ENCODE results near the gene SYNCRIP. TPM values are rescaled to one million over a fixed set of nuclear protein-coding genes. Genes with fewer than 3 reads are reported as not detected.

Gene SYNCRIP
- total and polyA plus RNA-seq, 2 of the 13 experiments (the other 11 are each of a cell fraction or from before 2014, with no cell fraction given) = 8.1 to 112 TPM

DNA sequence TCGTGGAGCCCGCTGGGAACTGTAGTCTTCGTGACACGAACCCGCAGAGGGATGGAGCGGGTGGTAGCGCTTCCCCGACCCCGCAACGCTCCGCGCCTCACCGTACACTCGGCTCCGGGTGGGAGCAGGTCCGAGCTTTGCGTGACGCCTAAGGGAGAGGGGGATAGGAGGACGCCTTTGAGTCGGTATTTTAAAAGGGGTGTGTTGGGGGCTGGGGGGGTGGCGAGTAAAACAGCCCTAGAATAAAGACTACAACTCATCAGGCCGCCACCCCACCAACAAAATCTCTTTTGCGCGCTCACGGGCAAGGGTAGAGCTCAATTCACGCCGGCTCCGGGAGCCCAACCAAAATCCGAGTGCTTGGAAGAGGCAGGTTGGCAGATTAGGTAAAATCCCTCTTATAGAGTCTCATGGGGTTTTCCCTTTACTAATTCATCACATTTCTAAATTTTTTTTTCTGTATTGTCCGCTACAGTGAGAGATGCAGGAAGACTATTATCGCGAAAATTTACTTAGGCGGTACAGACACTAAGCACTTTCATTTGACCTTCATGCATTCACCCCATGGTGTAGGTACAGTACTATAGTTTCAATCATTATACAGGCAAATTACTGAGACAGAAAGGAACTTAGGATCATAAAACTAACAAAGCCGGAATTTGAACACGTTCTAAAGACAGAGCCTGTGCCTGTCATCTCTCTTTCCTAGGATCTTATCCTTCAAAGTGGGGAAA, 48.3 kb downstream of the SYNCRIP start (continued):
- TF ChIP-seq ZBTB10 (CRISPR knock-in tag; IDR thresholded peaks at IDR 0.05; ENCODE audit: borderline replicate concordance) = no peak; the same call in 1 of the 2 replicates
- no peak for TF ChIP-seq MIER3 (CRISPR knock-in tag; IDR thresholded peaks at IDR 0.05; ENCODE audit: borderline replicate concordance)
- no peak for TF ChIP-seq PAWR (CRISPR knock-in tag; IDR thresholded peaks at IDR 0.05; ENCODE audit: borderline replicate concordance)
- no peak for TF ChIP-seq CSRNP2 (CRISPR knock-in tag; conservative IDR thresholded peaks at IDR 0.05; ENCODE audit: low read depth)
- TF ChIP-seq ZNF747 (CRISPR knock-in tag; IDR thresholded peaks at IDR 0.05; ENCODE audit: borderline replicate concordance) = no peak
- TF ChIP-seq MTA3 (CRISPR knock-in tag; IDR thresholded peaks at IDR 0.05) = no peak
- TF ChIP-seq BHLHE40 (IDR thresholded peaks at IDR 0.05; ENCODE audit: low read length) = no peak
- TF ChIP-seq ZSCAN25 (CRISPR knock-in tag; IDR thresholded peaks at IDR 0.05) = no peak
- no peak for TF ChIP-seq ARID2 (CRISPR knock-in tag; IDR thresholded peaks at IDR 0.05; ENCODE audit: borderline replicate concordance)
- TF ChIP-seq ATF7 (IDR thresholded peaks at IDR 0.05) = no peak
- TF ChIP-seq ATF7 (CRISPR knock-in tag; IDR thresholded peaks at IDR 0.05) = 0 out of 2 replicates have a peak, but pooled peaks have one; percentile 3
- no peak for TF ChIP-seq TP53 (CRISPR knock-in tag; conservative IDR thresholded peaks at IDR 0.05)
- TF ChIP-seq ZBTB3 (CRISPR knock-in tag; IDR thresholded peaks at IDR 0.05; ENCODE audit: borderline replicate concordance, low read depth) = no peak; the same call in 1 of the 2 replicates
- no peak for TF ChIP-seq ZNF703 (CRISPR knock-in tag; IDR thresholded peaks at IDR 0.05; ENCODE audit: borderline replicate concordance)
- no peak for TF ChIP-seq ATF7-NPFF (CRISPR knock-in tag; IDR thresholded peaks at IDR 0.05; ENCODE audit: low read depth)
- no peak for TF ChIP-seq KLF9 (CRISPR knock-in tag; IDR thresholded peaks at IDR 0.05; ENCODE audit: low read depth)
- TF ChIP-seq ZNF260 (CRISPR knock-in tag; IDR thresholded peaks at IDR 0.05; ENCODE audit: borderline replicate concordance, low read depth) = no peak
- no peak for TF ChIP-seq HDAC6 (IDR thresholded peaks at IDR 0.05; ENCODE audit: low read depth, low read length)
- no peak for TF ChIP-seq ZNF281 (CRISPR knock-in tag; IDR thresholded peaks at IDR 0.05; ENCODE audit: borderline replicate concordance)
- TF ChIP-seq GZF1 (CRISPR knock-in tag; IDR thresholded peaks at IDR 0.05) = no peak

All from HepG2 (cell line).